HEK293T (cell line): ENCODE measurements around the gene ETFRF1.

Source experiments
- BHLHE40 ChIP-seq: fragments of 450-650 bp; IDR thresholded peaks from 2 replicates; pipeline ENCODE4 v1.6.1; 2016; ENCODE audit warnings: mild to moderate bottlenecking, moderate library complexity, borderline replicate concordance
- CTBP1 ChIP-seq: fragments of 450-650 bp; IDR thresholded peaks from 2 replicates; pipeline ENCODE4 v1.6.1; 2016; ENCODE audit warnings: borderline replicate concordance
- ELF4 ChIP-seq: fragments of 450-650 bp; IDR thresholded peaks from 2 replicates; pipeline ENCODE4 v1.6.1; 2017; ENCODE audit warnings: antibody characterized with exemption
- FOXA1 ChIP-seq: fragments of 450-650 bp; IDR thresholded peaks from 2 replicates; pipeline ENCODE4 v1.6.1; 2016; ENCODE audit warnings: mild to moderate bottlenecking
- SUZ12 ChIP-seq: fragments of 450-650 bp; IDR thresholded peaks from 2 replicates; pipeline ENCODE4 v1.6.1; 2016; ENCODE audit warnings: mild to moderate bottlenecking
- TARDBP ChIP-seq: fragments of 450-650 bp; IDR thresholded peaks from 2 replicates; pipeline ENCODE4 v1.6.1; 2016
- ZNF384 ChIP-seq: fragments of 450-650 bp; IDR thresholded peaks from 2 replicates; pipeline ENCODE4 v1.6.1; 2016

DNA sequence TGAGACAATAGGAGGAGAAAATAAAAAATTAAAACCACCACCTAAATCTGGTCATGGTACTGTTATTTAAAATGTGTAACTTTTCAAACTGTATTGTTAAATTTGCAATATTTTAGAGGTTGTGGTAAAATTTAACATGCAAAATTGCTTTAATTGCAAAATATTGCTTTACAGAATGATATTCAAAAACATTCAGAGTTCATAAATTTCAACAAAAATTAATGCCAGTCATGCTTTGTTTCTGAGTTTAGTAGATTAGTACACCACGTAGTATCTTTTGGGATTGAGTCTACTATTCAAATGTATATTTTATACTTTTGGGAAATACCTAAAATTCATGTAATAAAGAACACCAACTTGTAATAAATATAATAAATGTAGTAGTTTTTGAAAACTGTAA is 18.3 kb downstream of the ETFRF1 start:
- TF ChIP-seq SUZ12 (no peak), ZNF384 (no peak), CTBP1 (no peak), BHLHE40 (no peak), FOXA1 (no peak), ELF4 (no peak), TARDBP (no peak)
